Measurements from ENCODE around the gene C2orf76.

The C2orf76 gene

GRCh38 chr2:119337749-119338148 is 28.9 kb downstream of the C2orf76 start:
- DNase-seq, result no peak

GRCh38 chr2:119333833-119334232 is 32.8 kb downstream of the C2orf76 start:
- no peak for DNase-seq

GRCh38 chr2:119333360-119333759 is 33.3 kb downstream of the C2orf76 start:
- DNase-seq, result peak; percentile 36

- no peak for DNase-seq
Observed at GRCh38 chr2:119332953-119333352, 33.7 kb downstream of the C2orf76 start.

GRCh38 chr2:119327431-119327830 is 39.2 kb downstream of the C2orf76 start:
- DNase-seq, result no peak

- DNase-seq, result no peak
Observed at GRCh38 chr2:119326938-119327337, 39.7 kb downstream of the C2orf76 start.

- DNase-seq, result no peak
Observed at GRCh38 chr2:119324685-119325270, 41.9 kb downstream of the C2orf76 start.

GRCh38 chr2:119323459-119323858 is 43.2 kb downstream of the C2orf76 start:
- DNase-seq, result no peak

GRCh38 chr2:119319593-119319992 is 47.0 kb downstream of the C2orf76 start:
- DNase-seq, result no peak

- no peak for DNase-seq
Observed at GRCh38 chr2:119317554-119317953, 49.1 kb downstream of the C2orf76 start.

- no peak for DNase-seq
Observed at GRCh38 chr2:119316066-119316465, 50.6 kb downstream of the C2orf76 start.

- no peak for DNase-seq
Observed at GRCh38 chr2:119315241-119315925, 51.3 kb downstream of the C2orf76 start.

- no peak for DNase-seq
Observed at GRCh38 chr2:119311831-119312230, 54.8 kb downstream of the C2orf76 start.

- no peak for DNase-seq
Observed at GRCh38 chr2:119311371-119311770, 55.3 kb downstream of the C2orf76 start.

- DNase-seq, result no peak
Observed at GRCh38 chr2:119308793-119309330, 57.8 kb downstream of the C2orf76 start.

GRCh38 chr2:119307419-119308140 is 59.1 kb downstream of the C2orf76 start:
- DNase-seq, result no peak

GRCh38 chr2:119306196-119306590 is 60.4 kb downstream of the C2orf76 start:
- DNase-seq, result no peak

GRCh38 chr2:119305497-119306195 is 61.0 kb downstream of the C2orf76 start:
- DNase-seq, result no peak

GRCh38 chr2:119304847-119305246 is 61.8 kb downstream of the C2orf76 start:
- DNase-seq, result no peak

- peak; percentile 66 for DNase-seq
Observed at GRCh38 chr2:119301413-119301812, 65.2 kb downstream of the C2orf76 start.

- no peak for DNase-seq
Observed at GRCh38 chr2:119295688-119296375, 70.8 kb downstream of the C2orf76 start.

GRCh38 chr2:119294671-119295070 is 72.0 kb downstream of the C2orf76 start:
- no peak for DNase-seq
